ENCODE results near the gene CCBE1.
A peak's percentile ranks its signal among the peaks of the same experiment; 100 is the strongest.
"Not testable (repeated sequence)": the region's sequence is repeated elsewhere in the genome, so short reads cannot be mapped to it uniquely, and the experiment has no call there.

CCBE1 gene

DNA sequence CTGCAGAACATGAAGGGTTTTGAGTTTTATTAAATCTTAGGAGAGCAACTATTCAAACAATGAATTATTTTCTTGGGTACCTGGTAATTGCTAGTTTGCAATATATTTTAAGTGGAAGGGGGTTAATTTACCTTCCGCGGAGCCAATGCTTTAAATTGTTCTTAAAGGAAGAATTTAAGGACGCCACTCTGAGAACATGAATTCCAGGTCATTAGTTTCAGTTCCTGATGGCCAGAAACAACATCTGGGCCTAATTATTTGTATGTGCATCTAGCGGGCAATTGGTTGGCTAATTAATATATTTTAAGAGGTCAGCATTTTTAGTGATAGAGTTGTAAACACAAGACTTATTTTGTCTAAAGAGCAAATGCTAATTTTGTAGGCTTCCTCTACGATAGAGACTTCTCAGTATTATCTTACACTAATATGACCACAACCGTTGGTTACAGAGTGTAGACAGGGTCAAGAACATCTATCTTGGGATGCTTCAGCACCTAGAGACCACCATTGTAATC, 40.8 kb downstream of the CCBE1 start:
- TF ChIP-seq, protein P1, sequence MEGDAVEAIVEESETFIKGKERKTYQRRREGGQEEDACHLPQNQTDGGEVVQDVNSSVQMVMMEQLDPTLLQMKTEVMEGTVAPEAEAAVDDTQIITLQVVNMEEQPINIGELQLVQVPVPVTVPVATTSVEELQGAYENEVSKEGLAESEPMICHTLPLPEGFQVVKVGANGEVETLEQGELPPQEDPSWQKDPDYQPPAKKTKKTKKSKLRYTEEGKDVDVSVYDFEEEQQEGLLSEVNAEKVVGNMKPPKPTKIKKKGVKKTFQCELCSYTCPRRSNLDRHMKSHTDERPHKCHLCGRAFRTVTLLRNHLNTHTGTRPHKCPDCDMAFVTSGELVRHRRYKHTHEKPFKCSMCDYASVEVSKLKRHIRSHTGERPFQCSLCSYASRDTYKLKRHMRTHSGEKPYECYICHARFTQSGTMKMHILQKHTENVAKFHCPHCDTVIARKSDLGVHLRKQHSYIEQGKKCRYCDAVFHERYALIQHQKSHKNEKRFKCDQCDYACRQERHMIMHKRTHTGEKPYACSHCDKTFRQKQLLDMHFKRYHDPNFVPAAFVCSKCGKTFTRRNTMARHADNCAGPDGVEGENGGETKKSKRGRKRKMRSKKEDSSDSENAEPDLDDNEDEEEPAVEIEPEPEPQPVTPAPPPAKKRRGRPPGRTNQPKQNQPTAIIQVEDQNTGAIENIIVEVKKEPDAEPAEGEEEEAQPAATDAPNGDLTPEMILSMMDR (IDR thresholded peaks at IDR 0.05; ENCODE audit: low read depth, low read length) = no peak
- H3K4me3 ChIP-seq (replicated peaks in 1 of 2; ENCODE audit: low read depth in 2 of 2, low read length in 2 of 2) = no peak overlapping the region
- no peak for DNase-seq (ENCODE audit: low read depth in 2 of 2)

DNA sequence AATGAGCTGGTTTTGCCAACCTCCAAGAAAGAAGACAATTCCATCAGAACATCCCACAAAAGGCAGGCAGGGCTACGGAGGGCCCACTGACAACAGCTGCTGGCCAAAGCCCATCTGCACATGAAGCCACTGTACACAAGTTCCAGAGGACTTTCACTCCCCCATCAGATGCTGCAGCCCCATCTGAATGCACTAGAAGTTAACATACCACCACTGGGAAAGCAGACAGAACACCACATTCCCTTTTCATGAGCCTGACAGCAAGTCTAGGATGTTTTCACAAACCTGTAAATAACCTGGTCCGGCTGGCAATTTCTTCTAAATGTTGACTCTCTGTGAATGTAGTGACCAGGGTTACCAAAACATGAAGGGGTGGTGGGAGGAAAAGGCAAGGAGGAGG, 41.5 kb downstream of the CCBE1 start:
- no peak overlapping the region for H3K4me3 ChIP-seq (replicated peaks in 1 of 2; ENCODE audit: low read depth in 2 of 2, low read length in 2 of 2)
- DNase-seq (ENCODE audit: low read depth in 2 of 2) = no peak
- TF ChIP-seq, protein P1 (IDR thresholded peaks at IDR 0.05; ENCODE audit: low read depth, low read length) = no peak

DNA sequence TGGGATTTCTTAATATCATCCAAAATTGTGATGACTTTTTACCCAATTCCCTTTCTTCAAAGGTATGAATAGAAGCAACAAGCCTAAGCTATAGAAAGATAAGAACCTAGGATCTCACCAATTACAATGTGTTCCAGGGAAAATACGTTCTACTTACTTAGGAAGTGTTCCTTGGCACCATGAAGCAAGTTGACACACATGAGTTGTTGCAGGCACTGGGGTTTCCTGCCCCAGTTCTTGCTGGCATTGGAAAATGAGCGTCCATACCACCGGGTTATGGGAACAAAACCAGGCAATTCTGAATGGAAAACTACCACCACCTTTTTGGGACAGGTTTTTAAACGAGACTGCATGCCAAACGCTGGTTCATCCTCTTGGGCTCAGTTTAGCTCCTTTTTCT, 46.2 kb downstream of the CCBE1 start:
- TF ChIP-seq, protein P1 (IDR thresholded peaks at IDR 0.05; ENCODE audit: low read depth, low read length) = no peak
- no peak overlapping the region for H3K4me3 ChIP-seq (replicated peaks in 1 of 2; ENCODE audit: low read depth in 2 of 2, low read length in 2 of 2)
- no peak for DNase-seq (ENCODE audit: low read depth in 2 of 2)

DNA sequence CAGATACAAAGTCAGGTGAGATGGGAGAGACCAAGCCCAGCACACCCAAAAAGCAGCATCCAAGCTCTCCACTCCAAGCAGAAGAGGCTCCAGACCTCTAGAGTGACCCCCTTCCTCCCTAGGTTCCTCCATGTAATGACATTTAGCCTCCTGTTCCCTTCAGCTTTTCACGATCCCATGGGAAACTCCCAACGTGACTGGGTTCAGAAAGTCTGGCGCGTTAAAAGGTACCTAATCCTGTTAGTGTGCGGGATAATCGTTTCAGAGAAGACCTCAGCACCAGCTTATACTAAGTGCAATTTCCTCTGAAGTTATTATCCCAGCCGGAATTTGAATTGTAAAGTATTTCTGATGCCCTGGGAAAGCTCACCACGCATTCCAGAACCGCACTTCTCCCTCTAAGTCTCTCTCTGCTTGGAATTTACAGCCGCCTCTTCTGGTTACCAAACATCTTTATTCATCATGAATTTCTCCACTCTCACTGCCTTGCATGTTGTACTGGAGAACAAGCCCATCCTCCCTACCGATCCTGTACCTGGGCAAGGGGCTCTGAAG, 46.9 kb downstream of the CCBE1 start:
- no peak for DNase-seq (ENCODE audit: low read depth in 2 of 2)
- TF ChIP-seq, protein P1 (IDR thresholded peaks at IDR 0.05; ENCODE audit: low read depth, low read length) = no peak
- H3K4me3 ChIP-seq (replicated peaks in 1 of 2; ENCODE audit: low read depth in 2 of 2, low read length in 2 of 2) = no peak overlapping the region

DNA sequence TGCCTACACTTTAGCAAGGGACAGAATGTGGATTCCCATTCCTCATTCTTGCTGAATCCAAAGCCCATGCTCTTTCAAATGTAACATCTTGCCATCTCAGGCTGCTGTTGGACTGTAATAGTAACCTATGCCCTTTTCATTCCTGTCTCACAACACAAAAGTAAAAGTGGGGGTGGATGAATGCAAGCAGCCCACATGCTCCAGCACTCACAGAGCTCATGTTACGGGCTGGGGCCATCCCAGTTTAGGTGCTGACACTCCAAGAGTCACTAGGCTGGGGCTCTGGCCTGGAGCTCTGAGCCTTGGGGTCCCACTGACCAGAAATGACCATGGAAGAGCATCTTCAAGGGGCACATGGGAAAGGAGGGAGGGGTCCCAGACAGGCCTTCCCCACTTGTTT, 47.6 kb downstream of the CCBE1 start:
- TF ChIP-seq, protein P1 (IDR thresholded peaks at IDR 0.05; ENCODE audit: low read depth, low read length) = no peak
- no peak for DNase-seq (ENCODE audit: low read depth in 2 of 2)
- no peak overlapping the region for H3K4me3 ChIP-seq (replicated peaks in 1 of 2; ENCODE audit: low read depth in 2 of 2, low read length in 2 of 2)

DNA sequence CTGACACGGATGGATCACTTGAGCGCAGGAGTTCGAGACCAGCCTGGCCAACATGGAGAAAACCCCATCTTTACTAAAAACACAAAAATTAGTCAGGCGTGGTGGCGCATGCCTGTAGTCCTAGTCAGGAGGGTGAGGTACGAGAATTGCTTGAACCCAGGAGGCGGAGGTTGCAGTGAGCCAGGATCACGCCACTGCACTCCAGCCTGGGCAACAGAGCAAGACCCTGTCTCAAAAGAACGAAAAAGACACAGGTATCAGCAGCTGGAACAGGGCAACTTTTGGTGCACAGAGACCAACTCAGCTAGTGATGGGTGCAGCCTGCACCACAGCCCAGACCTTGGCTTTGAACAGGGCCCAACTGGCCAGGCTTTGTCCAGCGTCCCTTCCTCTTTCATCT, 48.8 kb downstream of the CCBE1 start:
- not testable (repeated sequence) for H3K4me3 ChIP-seq (replicated peaks in 1 of 2; ENCODE audit: low read depth in 2 of 2, low read length in 2 of 2); DNase-seq (ENCODE audit: low read depth in 2 of 2)

DNA sequence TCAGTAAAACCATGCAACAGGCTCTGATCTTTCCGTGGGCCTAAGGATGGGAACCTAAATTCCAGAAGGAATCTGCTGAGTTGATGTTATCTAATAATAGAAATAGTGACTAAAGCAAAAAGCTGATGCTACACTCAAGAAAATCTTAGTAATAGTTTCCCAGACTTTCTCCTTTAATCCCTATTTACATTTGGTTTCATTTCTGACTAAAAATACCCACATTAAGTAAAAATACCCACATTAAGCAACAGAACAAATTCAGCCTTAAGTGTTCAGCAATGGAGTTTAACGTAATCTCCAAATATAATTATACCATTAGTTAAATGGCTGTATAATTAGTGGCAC, 50.3 kb downstream of the CCBE1 start:
- TF ChIP-seq, protein P1 (IDR thresholded peaks at IDR 0.05; ENCODE audit: low read depth, low read length) = no peak
- peak in 1 of 2 donors; percentile 33 for DNase-seq (ENCODE audit: low read depth in 2 of 2)
- no peak overlapping the region for H3K4me3 ChIP-seq (replicated peaks in 1 of 2; ENCODE audit: low read depth in 2 of 2, low read length in 2 of 2)

Data from cardiac fibroblast (primary cell).